Middle frontal gyrus (tissue), 1 donor: ENCODE measurements around the gene SYNE2.
"Not testable (repeated sequence)": the region's sequence is repeated elsewhere in the genome, so short reads cannot be mapped to it uniquely, and the experiment has no call there.

Experiments
- DNase-seq: peaks from one replicate; pipeline ENCODE4 v3.0.0-alpha.2; 2015; ENCODE audit warnings: low spot score; ENCODE audit errors: extremely low spot score

The SYNE2 gene

GRCh38 chr14:64008016-64008415 lies 155.2 kb downstream of the SYNE2 start:
- DNase-seq: no peak

DNA sequence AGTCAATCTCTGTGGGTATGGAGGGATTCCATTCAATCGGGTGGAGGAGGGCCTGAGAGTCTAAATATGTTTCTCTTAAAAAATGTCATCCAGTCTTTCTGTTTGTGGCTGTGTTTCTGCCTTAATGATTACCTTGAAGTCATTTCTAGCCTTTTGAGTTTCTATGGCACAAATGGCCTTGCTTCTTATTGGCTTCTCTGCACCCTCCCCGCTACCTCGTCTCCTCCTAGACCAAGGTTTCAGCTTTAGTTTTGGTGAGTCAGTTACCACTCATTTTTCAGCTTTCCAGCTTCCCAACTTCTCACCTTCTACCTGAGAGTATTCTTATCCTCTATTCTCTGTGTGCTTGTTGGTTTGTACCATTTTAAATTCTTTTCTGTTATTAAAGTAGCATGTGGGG lies 159.2 kb downstream of the SYNE2 start:
- DNase-seq: no peak

GRCh38 chr14:64012720-64013119 lies 159.9 kb downstream of the SYNE2 start:
- DNase-seq: no peak

DNA sequence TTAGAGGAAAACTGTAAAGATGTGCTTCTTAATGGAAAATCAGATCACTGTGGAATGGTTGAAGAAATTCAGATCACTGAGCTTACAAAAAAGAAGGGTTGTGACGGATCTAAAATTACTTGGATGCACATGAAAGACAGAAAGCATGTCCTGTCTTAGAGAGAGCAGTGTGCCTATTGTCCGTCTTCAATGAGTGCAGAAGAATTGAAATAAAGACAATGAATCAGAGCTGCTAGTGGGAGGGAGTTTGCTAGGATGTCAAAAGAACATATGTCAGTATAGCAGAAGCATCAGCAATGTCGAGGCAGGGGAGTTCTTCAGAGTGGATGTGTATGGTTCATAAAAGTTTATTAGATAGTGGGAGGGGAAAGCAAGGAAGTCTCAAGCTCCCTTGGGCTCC lies 172.7 kb downstream of the SYNE2 start:
- no peak for DNase-seq

DNA sequence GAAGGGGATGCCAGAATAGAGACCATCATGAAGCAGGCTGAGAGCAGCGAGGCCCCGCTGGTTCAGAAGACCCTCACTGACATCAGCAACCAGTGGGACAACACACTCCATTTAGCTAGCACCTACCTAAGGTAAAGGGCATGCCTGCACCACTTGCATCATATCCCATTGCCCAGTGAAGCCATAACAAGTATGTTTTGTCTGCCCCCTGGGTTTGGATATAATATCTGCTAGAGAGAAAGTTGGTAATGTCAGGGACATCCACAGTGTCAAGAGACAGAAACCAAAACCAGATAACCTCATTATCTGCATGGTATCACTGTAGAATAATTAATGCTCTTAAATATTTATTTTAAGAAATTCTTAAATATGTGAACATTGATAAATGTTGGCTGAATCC lies 173.8 kb downstream of the SYNE2 start:
- no peak for DNase-seq

DNA sequence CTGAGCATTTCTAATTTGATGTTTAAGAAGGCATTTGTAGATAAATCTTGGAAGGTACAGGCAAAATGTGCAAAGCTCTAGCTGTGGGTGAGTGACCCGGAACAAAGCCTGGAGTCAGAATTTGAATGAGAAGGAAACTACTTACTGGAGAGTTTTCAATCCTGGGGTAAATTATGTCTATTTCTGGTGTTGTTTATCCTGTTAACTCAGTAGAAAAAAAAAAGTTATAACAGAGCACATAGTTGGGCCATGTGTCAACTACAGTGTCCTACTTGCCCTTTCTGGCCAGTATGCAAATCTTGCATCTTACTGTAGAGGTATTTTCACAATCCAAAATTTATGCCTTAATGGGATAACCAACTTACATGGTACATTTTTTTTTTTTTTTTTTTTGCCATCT lies 182.3 kb downstream of the SYNE2 start:
- no peak for DNase-seq

DNA sequence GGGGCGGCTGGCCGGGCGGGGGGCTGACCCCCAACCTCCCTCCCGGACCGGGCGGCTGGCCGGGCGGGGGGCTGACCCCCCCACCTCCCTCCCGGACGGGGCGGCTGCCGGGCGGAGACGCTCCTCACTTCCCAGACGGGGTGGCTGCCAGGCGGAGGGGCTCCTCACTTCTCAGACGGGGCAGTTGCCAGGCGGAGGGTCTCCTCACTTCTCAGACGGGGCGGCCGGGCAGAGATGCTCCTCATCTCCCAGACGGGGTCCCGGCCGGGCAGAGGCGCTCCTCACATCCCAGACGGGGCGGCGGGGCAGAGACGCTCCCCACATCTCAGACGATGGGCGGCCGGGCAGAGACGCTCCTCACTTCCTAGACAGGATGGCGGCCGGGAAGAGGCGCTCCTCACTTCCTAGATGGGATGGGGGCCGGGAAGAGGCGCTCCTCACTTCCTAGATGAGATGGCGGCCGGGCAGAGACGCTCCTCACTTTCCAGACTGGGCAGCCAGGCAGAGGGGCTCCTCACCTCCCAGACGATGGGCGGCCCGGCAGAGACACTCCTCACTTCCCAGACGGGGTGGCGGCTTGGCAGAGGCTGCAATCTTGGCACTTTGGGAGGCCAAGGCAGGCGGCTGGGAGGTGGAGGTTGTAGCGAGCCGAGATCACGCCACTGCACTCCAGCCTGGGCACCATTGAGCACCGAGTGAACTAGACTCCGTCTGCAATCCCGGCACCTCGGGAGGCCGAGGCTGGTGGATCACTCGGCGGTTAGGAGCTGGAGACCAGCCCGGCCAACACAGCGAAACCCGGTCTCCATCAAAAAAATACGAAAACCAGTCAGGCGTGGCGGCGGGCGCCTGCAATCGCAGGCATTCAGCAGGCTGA lies 185.3 kb downstream of the SYNE2 start:
- not testable (repeated sequence) for DNase-seq

DNA sequence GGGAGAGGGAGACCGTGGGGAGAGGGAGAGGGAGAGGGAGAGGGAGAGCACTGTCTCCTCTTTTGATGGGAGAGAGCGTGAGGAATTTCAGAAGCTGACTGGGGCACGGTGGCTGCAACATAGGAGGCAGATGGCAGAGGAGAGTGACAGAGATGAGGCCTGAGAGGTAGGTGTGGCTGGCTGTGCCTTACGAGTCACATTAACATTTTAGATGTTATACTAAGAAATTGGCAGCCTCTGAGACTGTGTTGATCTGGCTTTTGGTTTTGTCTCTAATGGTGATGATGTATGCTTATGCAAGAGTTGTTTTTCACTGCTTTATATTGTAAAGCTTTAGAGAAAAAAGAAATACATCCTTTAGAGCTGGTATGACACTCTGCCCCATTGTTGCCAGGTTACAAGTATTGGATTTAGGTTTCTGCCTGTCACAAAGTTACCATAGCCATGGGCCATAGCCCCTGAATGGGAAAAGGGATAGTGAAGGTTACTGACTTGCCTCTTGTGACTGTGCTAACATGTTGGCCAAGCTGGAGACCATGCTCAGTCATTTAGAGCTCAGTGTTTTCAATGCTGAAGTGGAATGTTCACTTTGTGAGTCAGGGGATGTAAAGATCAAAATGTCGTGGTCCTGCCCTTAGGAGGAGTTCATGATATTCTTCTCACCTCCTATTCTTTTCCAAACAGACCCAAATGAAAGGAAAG lies 186.2 kb downstream of the SYNE2 start:
- DNase-seq: no peak

DNA sequence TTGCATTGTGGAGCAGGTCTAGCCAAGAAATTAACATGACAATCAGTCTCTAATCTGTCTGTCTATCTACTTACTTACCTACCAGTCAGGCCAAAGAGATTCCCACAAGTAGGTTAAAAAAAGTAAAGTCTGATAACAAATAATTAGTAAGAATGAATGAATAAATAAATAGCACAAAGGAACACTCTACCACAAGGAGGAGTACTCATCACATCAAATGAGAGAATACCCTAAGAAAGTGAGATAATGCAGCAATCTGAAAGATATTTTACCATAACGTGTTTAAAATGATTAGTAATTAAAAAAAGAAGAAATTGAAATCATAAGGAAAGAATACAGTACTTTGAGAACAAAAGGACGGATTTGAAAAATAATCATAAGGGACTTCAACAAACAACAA lies 187.2 kb downstream of the SYNE2 start:
- DNase-seq: no peak

DNA sequence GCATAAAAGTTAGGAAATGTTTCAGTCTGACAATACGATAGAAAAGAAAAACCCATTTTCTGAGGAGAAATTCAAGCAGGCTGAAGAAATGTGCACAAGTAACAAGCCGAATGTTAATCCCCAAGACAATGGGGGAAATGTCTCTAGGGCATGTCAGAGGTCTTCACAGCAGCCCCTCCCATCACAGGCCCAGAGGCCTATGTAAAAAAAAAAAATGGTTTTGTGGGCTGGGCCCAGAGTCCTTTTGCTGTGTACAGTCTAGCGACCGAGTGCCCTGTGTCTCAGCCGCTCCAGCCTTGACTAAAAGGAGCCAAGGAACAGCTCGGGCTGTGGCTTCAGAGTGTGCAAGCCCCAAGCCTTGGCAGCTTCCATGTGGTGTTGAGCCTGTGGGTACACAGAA lies 190.5 kb downstream of the SYNE2 start:
- not testable (repeated sequence) for DNase-seq

DNA sequence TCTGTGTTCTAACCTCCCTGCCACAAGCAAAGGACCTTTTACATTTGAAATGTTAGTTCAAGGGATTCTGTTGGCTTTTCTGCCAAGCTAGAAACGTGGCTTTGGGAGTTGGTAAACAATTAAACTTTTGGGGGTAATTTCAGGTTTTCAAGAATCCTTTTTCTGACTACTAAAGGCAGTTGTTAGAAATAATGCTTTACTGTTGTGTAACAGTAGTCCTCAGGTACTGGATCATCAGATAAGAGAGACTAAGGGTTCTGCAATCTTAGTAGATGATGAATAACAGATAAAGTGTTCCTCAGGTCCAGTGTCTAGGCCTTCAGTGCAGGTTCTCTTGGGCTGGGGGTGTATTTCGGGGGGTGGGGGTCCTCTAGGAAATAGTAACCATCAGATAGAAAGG lies 192.3 kb downstream of the SYNE2 start:
- no peak for DNase-seq

GRCh38 chr14:64049616-64050381 lies 197.0 kb downstream of the SYNE2 start:
- no peak for DNase-seq

DNA sequence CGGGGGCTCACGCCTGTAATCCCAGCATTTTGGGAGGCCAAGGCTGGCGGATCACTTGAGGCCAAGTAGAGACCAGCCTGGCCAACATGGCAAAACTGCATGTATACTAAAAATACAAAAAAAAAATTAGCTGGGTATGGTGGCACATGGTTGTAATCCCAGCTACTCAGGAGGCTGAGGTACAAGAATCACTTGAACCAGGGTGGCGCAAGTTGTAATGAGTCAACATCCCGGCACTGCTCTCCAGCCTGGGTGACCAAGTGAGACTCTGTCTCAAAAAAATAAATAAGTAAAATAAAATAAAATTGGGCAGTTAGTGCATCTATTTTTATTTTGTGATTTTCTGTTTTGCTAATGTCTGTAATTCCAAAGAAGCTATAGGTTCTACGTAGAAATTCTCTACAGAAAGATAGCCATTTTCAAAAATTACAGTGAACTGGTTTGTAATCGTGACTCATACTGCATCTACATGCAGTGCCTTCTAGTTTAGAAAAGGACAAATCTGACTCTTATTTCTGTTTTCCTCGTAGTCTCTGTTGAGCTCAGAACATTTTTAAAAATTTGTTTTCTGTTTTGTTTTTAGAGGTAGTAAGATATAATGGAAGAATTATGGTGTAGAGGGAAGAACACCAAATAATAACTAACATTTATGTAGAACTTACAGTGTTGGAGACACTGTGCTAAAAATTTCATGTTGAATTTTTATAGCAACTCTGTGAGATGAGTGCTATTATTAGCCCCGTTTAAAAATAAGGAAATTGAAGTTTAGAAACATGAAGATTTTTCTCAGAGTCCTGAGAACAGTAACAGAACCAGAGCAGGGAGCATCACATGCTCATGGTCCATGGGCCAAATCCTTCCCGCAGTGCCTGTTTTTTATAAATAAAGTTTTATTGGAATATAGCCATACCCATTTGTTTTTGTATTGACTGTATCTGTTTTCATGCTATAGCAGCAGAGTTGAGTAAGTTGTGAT lies 201.2 kb downstream of the SYNE2 start:
- no peak for DNase-seq

DNA sequence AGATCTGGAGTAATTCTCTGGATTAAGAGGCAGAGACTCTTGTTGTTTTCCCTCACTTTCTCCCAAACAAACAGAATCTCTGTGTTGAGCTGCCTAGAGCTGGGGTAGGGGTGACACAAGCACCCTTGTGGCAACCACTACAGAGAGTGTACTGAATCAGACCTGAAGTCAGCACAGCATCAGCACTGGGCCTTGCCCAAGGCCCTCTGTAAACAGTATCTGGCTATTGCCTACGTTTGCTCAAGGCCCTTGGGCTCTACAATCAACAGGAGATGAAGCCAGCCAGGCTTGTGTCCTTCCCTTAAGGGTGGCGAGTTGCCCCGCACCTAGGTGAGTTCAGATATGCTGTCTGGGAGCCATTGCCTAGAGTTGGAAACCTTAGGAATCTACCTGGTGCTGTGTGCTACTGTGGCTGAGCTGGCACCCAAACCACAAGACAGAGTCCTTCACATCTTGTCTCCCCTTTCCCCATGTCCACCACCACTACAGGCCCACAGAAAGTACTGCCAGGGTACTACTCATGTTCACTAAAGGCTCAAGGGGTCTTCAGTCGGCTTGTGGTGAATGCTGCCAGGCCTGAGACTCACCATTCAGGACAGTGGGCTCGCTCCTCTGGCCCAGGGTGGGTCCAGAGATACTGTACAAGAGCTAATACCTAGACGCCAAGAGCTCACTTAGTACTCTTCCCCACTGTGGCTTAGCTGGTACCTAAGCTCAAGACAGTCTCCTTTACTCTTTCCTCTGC lies 206.8 kb downstream of the SYNE2 start:
- no peak for DNase-seq

GRCh38 chr14:64060199-64060545 lies 207.4 kb downstream of the SYNE2 start:
- no peak for DNase-seq

- no peak for DNase-seq
Measured at GRCh38 chr14:64060648-64061096, 207.9 kb downstream of the SYNE2 start.

GRCh38 chr14:64061115-64061514 lies 208.3 kb downstream of the SYNE2 start:
- no peak for DNase-seq

GRCh38 chr14:64061706-64062105 lies 208.9 kb downstream of the SYNE2 start:
- no peak for DNase-seq

GRCh38 chr14:64062381-64063115 lies 209.7 kb downstream of the SYNE2 start:
- DNase-seq: no peak
